Osteocyte (in vitro differentiated cells): ENCODE measurements around the gene ZNF667. TPM values are rescaled to one million over a fixed set of nuclear protein-coding genes. Genes with fewer than 3 reads are reported as not detected.

Source experiments
- DNase-seq: peaks from one replicate; pipeline ENCODE4 v3.0.0; 2021; ENCODE audit warnings: mixed read lengths; ENCODE audit not compliant: unreplicated experiment; ENCODE audit errors: extremely low spot score
- H3K27ac Mint-ChIP-seq: one replicate; pipeline ENCODE4 v1.8.0; 2021; ENCODE audit warnings: mild to moderate bottlenecking, mixed read lengths; ENCODE audit not compliant: unreplicated experiment
- H3K27me3 Mint-ChIP-seq: one replicate; pipeline ENCODE4 v1.8.0; 2021; ENCODE audit warnings: mixed read lengths; ENCODE audit not compliant: unreplicated experiment
- H3K36me3 Mint-ChIP-seq: one replicate; pipeline ENCODE4 v1.8.0; 2021; ENCODE audit warnings: mixed read lengths; ENCODE audit not compliant: unreplicated experiment
- H3K4me1 Mint-ChIP-seq: one replicate; pipeline ENCODE4 v1.8.0; 2021; ENCODE audit warnings: mixed read lengths; ENCODE audit not compliant: unreplicated experiment
- H3K4me3 Mint-ChIP-seq: one replicate; pipeline ENCODE4 v1.8.0; 2021; ENCODE audit warnings: mild to moderate bottlenecking, moderate library complexity, mixed read lengths; ENCODE audit not compliant: unreplicated experiment
- H3K9me3 Mint-ChIP-seq: one replicate; pipeline ENCODE4 v1.8.0; 2021; ENCODE audit warnings: mixed read lengths; ENCODE audit not compliant: unreplicated experiment
- CTCF ChIP-seq: fragments of 200-600 bp; sonication (generic); IDR thresholded peaks from 2 replicates; pipeline ENCODE4 v1.5.0; 2021; ENCODE audit warnings: antibody characterized with exemption, mild to moderate bottlenecking, moderate library complexity
- total RNA-seq: library from RNA; stranded (reverse); gene quantifications from 2 replicates; pipeline ENCODE4 v1.2.1, GENCODE V29; 2021

Gene ZNF667
- total RNA-seq, 1 donor from 2014 or later = not detected

- peak; percentile 88 for TF ChIP-seq CTCF
- H3K27me3 Mint-ChIP-seq = no peaks in the 10 kb centered on the region
- peaks cover 58% of the 10 kb centered on the region for H3K36me3 Mint-ChIP-seq
- peak within 1 kb of the TSS; percentile 99 for H3K4me3 Mint-ChIP-seq
- H3K4me1 Mint-ChIP-seq = peaks cover 12% of the 10 kb centered on the region
- peak; percentile 96 for DNase-seq
- peak within 1 kb of the TSS; percentile 98 for H3K27ac Mint-ChIP-seq
- peaks cover 43% of the 10 kb centered on the region for H3K9me3 Mint-ChIP-seq
Measured at GRCh38 chr19:56393119-56394012, 83.8 kb downstream of the ZNF667 start, which contains the start of gene ZNF582. TSS of gene ZNF582 (minus strand) at chr19:56393534. CDS start at chr19:56391752, 1,782 bp downstream.

Other genes starting within 250 kb of the ZNF667 start
- not detected in 2 replicates for gene EDDM13, start 204.6 kb downstream of the ZNF667 start, total RNA-seq
- 8.9 and 11.1 TPM in 2 replicates for gene ZSCAN5A, start 162.5 kb downstream of the ZNF667 start, total RNA-seq
- 3.8 and 6.1 TPM in 2 replicates for gene ZNF582, start 83.8 kb downstream of the ZNF667 start, total RNA-seq
- 9.5 and 10.2 TPM in 2 replicates for gene ZNF583, start 73.0 kb downstream of the ZNF667 start, total RNA-seq
- not detected in 2 replicates for gene ZNF471, start 30.5 kb upstream of the ZNF667 start, total RNA-seq
- 7.8 and 11.3 TPM in 2 replicates for gene ZFP28, start 61.6 kb upstream of the ZNF667 start, total RNA-seq
- gene ZNF470, start 90.1 kb upstream of the ZNF667 start, total RNA-seq = 3.4 and 4.4 TPM in 2 replicates
- gene ZNF71, start 118.0 kb upstream of the ZNF667 start, total RNA-seq = 10.5 and 11.2 TPM in 2 replicates
- gene SMIM17, start 165.8 kb upstream of the ZNF667 start, total RNA-seq = 0.32 and 0.57 TPM in 2 replicates
- gene ZNF835, start 194.4 kb upstream of the ZNF667 start, total RNA-seq = not detected in 2 replicates